GM12878 (cell line): ENCODE results near the gene ZBTB42.

Experiments
- CHD1 ChIP-seq: IDR thresholded peaks from 2 replicates; pipeline ENCODE4 v1.6.1; 2012; ENCODE audit warnings: low read depth, low read length, improper control_type of control experiment
- MEF2A ChIP-seq: IDR thresholded peaks from 2 replicates; pipeline ENCODE4 v1.6.1; 2011; ENCODE audit warnings: low read depth, mild to moderate bottlenecking, low read length, moderate library complexity; ENCODE audit not compliant: insufficient read depth
- MYC ChIP-seq: IDR thresholded peaks from 2 replicates; pipeline ENCODE4 v1.6.1; 2011; ENCODE audit warnings: mild to moderate bottlenecking, low read length, moderate library complexity, inconsistent platforms; ENCODE audit not compliant: insufficient read depth, insufficient replicate concordance, insufficient read length, severe bottlenecking
- PKNOX1 ChIP-seq: fragments of 450-650 bp; IDR thresholded peaks from 2 replicates; pipeline ENCODE4 v1.6.1; 2016; ENCODE audit warnings: mild to moderate bottlenecking
- SIN3A ChIP-seq: IDR thresholded peaks from 2 replicates; pipeline ENCODE4 v1.6.1; 2012; ENCODE audit warnings: low read depth, low read length, improper control_type of control experiment
- SMC3 ChIP-seq: IDR thresholded peaks from 2 replicates; pipeline ENCODE4 v1.6.1; 2011; ENCODE audit warnings: low read length, improper control_type of control experiment, borderline replicate concordance
- TBL1XR1 ChIP-seq: IDR thresholded peaks from 2 replicates; pipeline ENCODE4 v1.6.1; 2012; ENCODE audit warnings: low read depth, low read length, improper control_type of control experiment
- TF ChIP-seq, protein P1 (sequence below), 3 experiments: IDR thresholded peaks in 2 of 3; conservative IDR thresholded peaks in 1 of 3; 2 replicates each; pipeline ENCODE4 v1.5.1; 2011; ENCODE audit warnings: low read depth in 3 of 3, low read length in 3 of 3, mild to moderate bottlenecking in 3 of 3, control low read depth in 2 of 3, moderate library complexity in 2 of 3, inconsistent platforms in 1 of 3, mixed read lengths in 1 of 3; ENCODE audit not compliant: control insufficient read depth in 2 of 3, insufficient read depth in 1 of 3; ENCODE audit errors: extremely low read depth in 1 of 3
- TF ChIP-seq, protein P2 (sequence below): fragments of 450-650 bp; IDR thresholded peaks from 2 replicates; pipeline ENCODE4 v1.6.1; 2016; ENCODE audit warnings: mild to moderate bottlenecking, moderate library complexity, borderline replicate concordance

- no peak for TF ChIP-seq SMC3
- no peak for TF ChIP-seq PKNOX1
- TF ChIP-seq MEF2A, result no peak
- TF ChIP-seq MYC, result no peak
- no peak for TF ChIP-seq SIN3A
- no peak for TF ChIP-seq TBL1XR1
- TF ChIP-seq, protein P1, sequence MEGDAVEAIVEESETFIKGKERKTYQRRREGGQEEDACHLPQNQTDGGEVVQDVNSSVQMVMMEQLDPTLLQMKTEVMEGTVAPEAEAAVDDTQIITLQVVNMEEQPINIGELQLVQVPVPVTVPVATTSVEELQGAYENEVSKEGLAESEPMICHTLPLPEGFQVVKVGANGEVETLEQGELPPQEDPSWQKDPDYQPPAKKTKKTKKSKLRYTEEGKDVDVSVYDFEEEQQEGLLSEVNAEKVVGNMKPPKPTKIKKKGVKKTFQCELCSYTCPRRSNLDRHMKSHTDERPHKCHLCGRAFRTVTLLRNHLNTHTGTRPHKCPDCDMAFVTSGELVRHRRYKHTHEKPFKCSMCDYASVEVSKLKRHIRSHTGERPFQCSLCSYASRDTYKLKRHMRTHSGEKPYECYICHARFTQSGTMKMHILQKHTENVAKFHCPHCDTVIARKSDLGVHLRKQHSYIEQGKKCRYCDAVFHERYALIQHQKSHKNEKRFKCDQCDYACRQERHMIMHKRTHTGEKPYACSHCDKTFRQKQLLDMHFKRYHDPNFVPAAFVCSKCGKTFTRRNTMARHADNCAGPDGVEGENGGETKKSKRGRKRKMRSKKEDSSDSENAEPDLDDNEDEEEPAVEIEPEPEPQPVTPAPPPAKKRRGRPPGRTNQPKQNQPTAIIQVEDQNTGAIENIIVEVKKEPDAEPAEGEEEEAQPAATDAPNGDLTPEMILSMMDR (IDR thresholded peaks at IDR 0.05 in 2 of 3, conservative IDR thresholded peaks at IDR 0.05 in 1 of 3; ENCODE audit: control insufficient read depth in 2 of 3, extremely low read depth in 1 of 3, insufficient read depth in 1 of 3, low read depth in 3 of 3, low read length in 3 of 3), result no peak
- TF ChIP-seq CHD1, result no peak
- TF ChIP-seq, protein P2, sequence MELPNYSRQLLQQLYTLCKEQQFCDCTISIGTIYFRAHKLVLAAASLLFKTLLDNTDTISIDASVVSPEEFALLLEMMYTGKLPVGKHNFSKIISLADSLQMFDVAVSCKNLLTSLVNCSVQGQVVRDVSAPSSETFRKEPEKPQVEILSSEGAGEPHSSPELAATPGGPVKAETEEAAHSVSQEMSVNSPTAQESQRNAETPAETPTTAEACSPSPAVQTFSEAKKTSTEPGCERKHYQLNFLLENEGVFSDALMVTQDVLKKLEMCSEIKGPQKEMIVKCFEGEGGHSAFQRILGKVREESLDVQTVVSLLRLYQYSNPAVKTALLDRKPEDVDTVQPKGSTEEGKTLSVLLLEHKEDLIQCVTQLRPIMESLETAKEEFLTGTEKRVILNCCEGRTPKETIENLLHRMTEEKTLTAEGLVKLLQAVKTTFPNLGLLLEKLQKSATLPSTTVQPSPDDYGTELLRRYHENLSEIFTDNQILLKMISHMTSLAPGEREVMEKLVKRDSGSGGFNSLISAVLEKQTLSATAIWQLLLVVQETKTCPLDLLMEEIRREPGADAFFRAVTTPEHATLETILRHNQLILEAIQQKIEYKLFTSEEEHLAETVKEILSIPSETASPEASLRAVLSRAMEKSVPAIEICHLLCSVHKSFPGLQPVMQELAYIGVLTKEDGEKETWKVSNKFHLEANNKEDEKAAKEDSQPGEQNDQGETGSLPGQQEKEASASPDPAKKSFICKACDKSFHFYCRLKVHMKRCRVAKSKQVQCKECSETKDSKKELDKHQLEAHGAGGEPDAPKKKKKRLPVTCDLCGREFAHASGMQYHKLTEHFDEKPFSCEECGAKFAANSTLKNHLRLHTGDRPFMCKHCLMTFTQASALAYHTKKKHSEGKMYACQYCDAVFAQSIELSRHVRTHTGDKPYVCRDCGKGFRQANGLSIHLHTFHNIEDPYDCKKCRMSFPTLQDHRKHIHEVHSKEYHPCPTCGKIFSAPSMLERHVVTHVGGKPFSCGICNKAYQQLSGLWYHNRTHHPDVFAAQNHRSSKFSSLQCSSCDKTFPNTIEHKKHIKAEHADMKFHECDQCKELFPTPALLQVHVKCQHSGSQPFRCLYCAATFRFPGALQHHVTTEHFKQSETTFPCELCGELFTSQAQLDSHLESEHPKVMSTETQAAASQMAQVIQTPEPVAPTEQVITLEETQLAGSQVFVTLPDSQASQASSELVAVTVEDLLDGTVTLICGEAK, result no peak
These were observed 13.9 kb upstream of the ZBTB42 start for GRCh38 chr14:104786726-104787675.
